Osteocyte (in vitro differentiated cells): ENCODE measurements around the gene GNA12. TPM values are rescaled to one million over a fixed set of nuclear protein-coding genes. Genes with fewer than 3 reads are reported as not detected.

Source experiments
- DNase-seq: peaks from one replicate; pipeline ENCODE4 v3.0.0; 2021; ENCODE audit warnings: mixed read lengths; ENCODE audit not compliant: unreplicated experiment; ENCODE audit errors: extremely low spot score
- H3K27ac Mint-ChIP-seq: one replicate; pipeline ENCODE4 v1.8.0; 2021; ENCODE audit warnings: mild to moderate bottlenecking, mixed read lengths; ENCODE audit not compliant: unreplicated experiment
- H3K27me3 Mint-ChIP-seq: one replicate; pipeline ENCODE4 v1.8.0; 2021; ENCODE audit warnings: mixed read lengths; ENCODE audit not compliant: unreplicated experiment
- H3K36me3 Mint-ChIP-seq: one replicate; pipeline ENCODE4 v1.8.0; 2021; ENCODE audit warnings: mixed read lengths; ENCODE audit not compliant: unreplicated experiment
- H3K4me1 Mint-ChIP-seq: one replicate; pipeline ENCODE4 v1.8.0; 2021; ENCODE audit warnings: mixed read lengths; ENCODE audit not compliant: unreplicated experiment
- H3K4me3 Mint-ChIP-seq: one replicate; pipeline ENCODE4 v1.8.0; 2021; ENCODE audit warnings: mild to moderate bottlenecking, moderate library complexity, mixed read lengths; ENCODE audit not compliant: unreplicated experiment
- H3K9me3 Mint-ChIP-seq: one replicate; pipeline ENCODE4 v1.8.0; 2021; ENCODE audit warnings: mixed read lengths; ENCODE audit not compliant: unreplicated experiment
- total RNA-seq: library from RNA; stranded (reverse); gene quantifications from 2 replicates; pipeline ENCODE4 v1.2.1, GENCODE V29; 2021
- TF ChIP-seq, protein P1 (sequence below): fragments of 200-600 bp; sonication (generic); IDR thresholded peaks from 2 replicates; pipeline ENCODE4 v1.5.0; 2021; ENCODE audit warnings: antibody characterized with exemption, mild to moderate bottlenecking, moderate library complexity

Gene GNA12
- total RNA-seq, 1 donor from 2014 or later: 69.5 TPM

DNA sequence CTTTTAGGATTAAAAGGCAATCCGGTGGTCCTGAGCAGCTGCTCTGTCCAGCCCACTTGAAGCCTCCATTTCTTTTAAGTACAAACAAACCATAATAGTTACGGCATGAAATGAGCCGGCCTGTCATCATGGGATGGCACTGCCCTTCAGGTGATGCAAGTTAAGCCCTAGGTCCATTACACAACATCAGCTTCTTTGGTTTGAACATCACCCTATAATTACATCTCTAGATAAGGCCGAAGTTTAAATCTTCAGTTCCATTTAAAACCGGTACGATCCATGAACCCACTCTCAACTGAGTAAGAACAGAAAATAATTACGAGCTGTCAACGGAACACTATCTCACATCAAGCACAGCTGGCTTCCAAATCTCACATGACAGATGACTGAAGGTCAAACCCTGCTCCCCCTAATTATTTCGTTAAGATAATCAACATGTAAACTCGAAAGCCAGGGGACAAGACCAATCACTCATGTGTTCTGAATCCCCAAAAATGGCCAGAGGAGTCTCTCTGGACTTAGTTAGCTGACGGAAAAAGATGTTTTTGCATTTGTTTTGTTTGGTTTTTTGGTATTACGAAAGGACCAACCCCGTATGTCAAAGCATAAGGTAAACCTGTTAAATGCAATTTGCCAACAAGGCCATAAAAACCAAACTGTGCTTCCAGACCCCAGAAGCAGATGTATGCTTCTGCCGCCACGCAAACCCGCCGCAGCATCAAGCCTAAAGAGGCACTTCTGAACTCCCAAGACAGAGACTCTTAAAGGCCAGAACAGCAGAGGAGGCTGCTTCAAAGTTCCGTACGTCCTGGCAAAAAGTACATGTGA, 10.8 kb downstream of the GNA12 start:
- no peaks in the 10 kb centered on the region for H3K9me3 Mint-ChIP-seq
- DNase-seq: no peak
- TF ChIP-seq, protein P1, sequence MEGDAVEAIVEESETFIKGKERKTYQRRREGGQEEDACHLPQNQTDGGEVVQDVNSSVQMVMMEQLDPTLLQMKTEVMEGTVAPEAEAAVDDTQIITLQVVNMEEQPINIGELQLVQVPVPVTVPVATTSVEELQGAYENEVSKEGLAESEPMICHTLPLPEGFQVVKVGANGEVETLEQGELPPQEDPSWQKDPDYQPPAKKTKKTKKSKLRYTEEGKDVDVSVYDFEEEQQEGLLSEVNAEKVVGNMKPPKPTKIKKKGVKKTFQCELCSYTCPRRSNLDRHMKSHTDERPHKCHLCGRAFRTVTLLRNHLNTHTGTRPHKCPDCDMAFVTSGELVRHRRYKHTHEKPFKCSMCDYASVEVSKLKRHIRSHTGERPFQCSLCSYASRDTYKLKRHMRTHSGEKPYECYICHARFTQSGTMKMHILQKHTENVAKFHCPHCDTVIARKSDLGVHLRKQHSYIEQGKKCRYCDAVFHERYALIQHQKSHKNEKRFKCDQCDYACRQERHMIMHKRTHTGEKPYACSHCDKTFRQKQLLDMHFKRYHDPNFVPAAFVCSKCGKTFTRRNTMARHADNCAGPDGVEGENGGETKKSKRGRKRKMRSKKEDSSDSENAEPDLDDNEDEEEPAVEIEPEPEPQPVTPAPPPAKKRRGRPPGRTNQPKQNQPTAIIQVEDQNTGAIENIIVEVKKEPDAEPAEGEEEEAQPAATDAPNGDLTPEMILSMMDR: no peak
- no peaks in the 10 kb centered on the region for H3K27me3 Mint-ChIP-seq
- H3K4me3 Mint-ChIP-seq: no peak overlapping the region
- peaks cover 19% of the 10 kb centered on the region for H3K4me1 Mint-ChIP-seq
- H3K36me3 Mint-ChIP-seq: peaks cover 26% of the 10 kb centered on the region
- no peak overlapping the region for H3K27ac Mint-ChIP-seq

DNA sequence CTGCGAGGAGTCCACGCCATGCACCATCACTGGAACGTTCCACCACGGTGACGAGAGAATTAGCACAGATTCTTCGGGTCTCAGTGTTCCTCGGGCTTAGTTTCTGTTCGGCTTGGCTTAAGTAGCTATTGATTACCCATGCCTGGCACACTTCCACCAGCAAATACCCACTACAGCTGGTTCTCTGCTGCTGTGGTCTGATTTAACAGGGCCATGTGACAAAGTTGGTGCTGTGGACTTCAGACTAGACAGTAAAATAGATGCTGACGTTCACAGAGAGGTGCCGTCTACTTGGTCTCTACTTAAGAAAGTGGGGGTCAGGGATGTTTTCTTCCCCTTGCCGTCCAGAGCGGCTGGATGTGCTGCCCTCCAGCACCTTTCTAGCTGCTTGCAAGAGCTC, 11.6 kb downstream of the GNA12 start:
- Mint-ChIP-seq H3K27ac (no peak overlapping the region), H3K36me3 (peaks cover 28% of the 10 kb centered on the region), H3K4me3 (no peak overlapping the region), H3K4me1 (peaks cover 14% of the 10 kb centered on the region), H3K9me3 (no peaks in the 10 kb centered on the region), H3K27me3 (no peaks in the 10 kb centered on the region)
- TF ChIP-seq, protein P1: no peak
- DNase-seq: no peak

DNA sequence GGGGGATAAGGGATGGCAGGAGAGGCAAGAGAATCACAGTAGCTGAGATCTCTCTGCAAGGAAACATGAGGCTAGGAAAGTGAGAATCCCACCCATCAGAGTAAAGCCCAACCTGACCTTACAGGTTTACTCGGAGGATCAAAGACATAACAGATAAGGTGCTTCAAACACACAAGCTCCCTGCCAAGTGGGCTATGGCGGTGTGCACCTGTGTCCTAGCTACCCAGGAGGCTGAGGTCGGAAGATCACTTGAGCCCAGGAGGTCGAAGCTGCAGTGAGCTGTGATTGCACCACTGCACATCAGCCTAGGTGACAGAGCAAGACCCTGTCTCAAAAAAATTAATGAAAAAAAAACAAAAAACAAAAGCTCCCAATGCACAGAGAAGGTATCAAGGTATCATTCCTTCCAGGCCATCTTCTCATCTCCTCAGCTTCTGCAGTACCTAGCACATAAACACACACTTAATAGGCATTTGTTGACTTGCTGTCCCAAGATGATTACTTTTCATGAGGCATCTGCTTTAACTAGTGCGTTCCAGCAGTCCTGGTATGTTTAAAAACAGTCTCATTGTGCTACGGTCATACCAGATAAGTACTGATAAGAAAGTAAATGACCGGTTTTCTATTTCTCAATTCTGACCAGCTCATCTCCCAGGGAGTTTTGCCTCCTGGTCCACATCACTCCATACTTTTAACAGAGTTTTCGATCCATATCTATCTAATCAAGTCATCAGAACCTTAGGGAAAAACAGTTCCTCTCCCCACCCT, 13.3 kb downstream of the GNA12 start:
- Mint-ChIP-seq H3K4me3 (no peak overlapping the region), H3K27ac (no peak overlapping the region), H3K36me3 (peaks cover 29% of the 10 kb centered on the region), H3K9me3 (no peaks in the 10 kb centered on the region), H3K27me3 (no peaks in the 10 kb centered on the region), H3K4me1 (peaks cover 16% of the 10 kb centered on the region)
- TF ChIP-seq, protein P1: no peak
- DNase-seq: no peak

DNA sequence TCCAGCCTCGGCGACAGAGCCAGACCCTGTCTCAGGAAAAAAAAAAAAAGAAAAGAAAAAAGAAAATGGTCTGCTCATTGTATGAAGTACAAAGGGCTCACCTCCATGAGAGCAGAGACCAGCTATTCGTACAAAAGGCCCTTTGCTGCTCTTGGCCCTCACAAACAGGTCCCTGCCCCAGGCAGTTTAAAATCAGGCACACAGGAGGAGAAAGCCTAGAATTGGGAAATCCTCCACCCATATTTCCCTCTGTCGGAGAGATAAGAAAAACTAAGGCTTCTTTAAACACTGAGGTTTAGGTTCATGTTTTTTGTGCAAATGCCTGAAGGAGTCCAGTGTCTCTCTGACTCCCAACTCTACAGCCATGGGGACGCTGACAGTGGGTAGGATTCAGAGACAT, 15.1 kb downstream of the GNA12 start:
- peaks cover 28% of the 10 kb centered on the region for H3K4me1 Mint-ChIP-seq
- H3K27ac Mint-ChIP-seq: no peak overlapping the region
- TF ChIP-seq, protein P1: no peak
- DNase-seq: no peak
- H3K4me3 Mint-ChIP-seq: no peak overlapping the region
- peaks cover 24% of the 10 kb centered on the region for H3K36me3 Mint-ChIP-seq
- H3K27me3 Mint-ChIP-seq: no peaks in the 10 kb centered on the region
- H3K9me3 Mint-ChIP-seq: no peaks in the 10 kb centered on the region

DNA sequence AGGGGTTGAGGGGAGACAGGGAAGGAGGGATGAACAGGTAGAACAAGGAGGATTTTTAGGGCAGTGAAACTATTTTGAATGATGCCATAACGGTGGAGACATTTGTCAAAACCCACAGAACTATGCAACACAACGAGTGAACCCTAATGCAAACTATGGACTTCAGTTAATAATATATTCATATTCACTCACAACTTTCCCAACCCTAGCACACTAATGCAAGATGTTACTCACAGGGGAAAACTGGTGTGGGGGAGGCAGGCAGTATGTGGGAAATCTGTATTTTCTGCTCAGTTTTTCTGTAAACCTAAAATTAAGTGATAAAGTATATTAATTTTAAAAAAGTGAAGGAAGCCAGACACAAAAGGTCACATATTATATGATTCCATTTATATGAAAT, 17.3 kb downstream of the GNA12 start:
- Mint-ChIP-seq H3K9me3 (no peaks in the 10 kb centered on the region), H3K27me3 (no peaks in the 10 kb centered on the region), H3K4me1 (peaks cover 50% of the 10 kb centered on the region), H3K4me3 (no peak overlapping the region), H3K36me3 (peaks cover 22% of the 10 kb centered on the region), H3K27ac (no peak overlapping the region)
- TF ChIP-seq, protein P1: no peak
- no peak for DNase-seq
